GM21717 (cell line): ENCODE results near the gene ANKRD63.

ENCODE experiments used
- ATAC-seq: cut with Tn5 transposase; IDR thresholded peaks from one replicate; pipeline ENCODE4 v1.9.1; 2021; ENCODE audit warnings: mild to moderate bottlenecking, moderate library complexity; ENCODE audit not compliant: unreplicated experiment

Gene ANKRD63

GRCh38 chr15:40263024-40263754 is 19.7 kb downstream of the ANKRD63 start:
- ATAC-seq = no peak

- no peak for ATAC-seq
These were observed 23.8 kb downstream of the ANKRD63 start for GRCh38 chr15:40259021-40259420.

GRCh38 chr15:40258544-40258943 is 24.3 kb downstream of the ANKRD63 start:
- no peak for ATAC-seq

GRCh38 chr15:40257656-40258450 is 25.0 kb downstream of the ANKRD63 start:
- ATAC-seq = no peak

GRCh38 chr15:40256638-40257235 is 26.1 kb downstream of the ANKRD63 start:
- ATAC-seq = no peak

- no peak for ATAC-seq
These were observed 27.8 kb downstream of the ANKRD63 start for GRCh38 chr15:40255033-40255432.

- ATAC-seq = no peak
These were observed 28.4 kb downstream of the ANKRD63 start for GRCh38 chr15:40254452-40254851.

GRCh38 chr15:40253167-40253790 is 29.6 kb downstream of the ANKRD63 start:
- ATAC-seq = no peak

GRCh38 chr15:40252438-40253166 is 30.3 kb downstream of the ANKRD63 start:
- ATAC-seq = no peak

- no peak for ATAC-seq
These were observed 30.8 kb downstream of the ANKRD63 start for GRCh38 chr15:40252141-40252437.

GRCh38 chr15:40251486-40252140 is 31.3 kb downstream of the ANKRD63 start:
- no peak for ATAC-seq

- no peak for ATAC-seq
These were observed 31.9 kb downstream of the ANKRD63 start for GRCh38 chr15:40250771-40251483.

GRCh38 chr15:40250304-40250656 is 32.6 kb downstream of the ANKRD63 start:
- ATAC-seq = no peak

GRCh38 chr15:40249477-40250303 is 33.2 kb downstream of the ANKRD63 start:
- no peak for ATAC-seq

GRCh38 chr15:40248006-40248783 is 34.7 kb downstream of the ANKRD63 start:
- ATAC-seq = no peak

GRCh38 chr15:40247406-40247971 is 35.4 kb downstream of the ANKRD63 start:
- ATAC-seq = no peak

- no peak for ATAC-seq
These were observed 36.2 kb downstream of the ANKRD63 start for GRCh38 chr15:40246496-40247280.
